ENCODE results near the gene NFATC1.

GRCh38 chr18:79498662-79499061, 102.9 kb downstream of the NFATC1 start:
- TF ChIP-seq, protein P1, sequence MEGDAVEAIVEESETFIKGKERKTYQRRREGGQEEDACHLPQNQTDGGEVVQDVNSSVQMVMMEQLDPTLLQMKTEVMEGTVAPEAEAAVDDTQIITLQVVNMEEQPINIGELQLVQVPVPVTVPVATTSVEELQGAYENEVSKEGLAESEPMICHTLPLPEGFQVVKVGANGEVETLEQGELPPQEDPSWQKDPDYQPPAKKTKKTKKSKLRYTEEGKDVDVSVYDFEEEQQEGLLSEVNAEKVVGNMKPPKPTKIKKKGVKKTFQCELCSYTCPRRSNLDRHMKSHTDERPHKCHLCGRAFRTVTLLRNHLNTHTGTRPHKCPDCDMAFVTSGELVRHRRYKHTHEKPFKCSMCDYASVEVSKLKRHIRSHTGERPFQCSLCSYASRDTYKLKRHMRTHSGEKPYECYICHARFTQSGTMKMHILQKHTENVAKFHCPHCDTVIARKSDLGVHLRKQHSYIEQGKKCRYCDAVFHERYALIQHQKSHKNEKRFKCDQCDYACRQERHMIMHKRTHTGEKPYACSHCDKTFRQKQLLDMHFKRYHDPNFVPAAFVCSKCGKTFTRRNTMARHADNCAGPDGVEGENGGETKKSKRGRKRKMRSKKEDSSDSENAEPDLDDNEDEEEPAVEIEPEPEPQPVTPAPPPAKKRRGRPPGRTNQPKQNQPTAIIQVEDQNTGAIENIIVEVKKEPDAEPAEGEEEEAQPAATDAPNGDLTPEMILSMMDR (conservative IDR thresholded peaks at IDR 0.05 in 1 of 2, IDR thresholded peaks at IDR 0.05 in 1 of 2; ENCODE audit: low read depth in 1 of 2, low read length in 2 of 2) = no peak
- no peak for TF ChIP-seq EZH2 (IDR thresholded peaks at IDR 0.05; ENCODE audit: low read length, missing control alignments)
